ENCODE data around the gene DYRK2. TPM values are rescaled to one million over a fixed set of nuclear protein-coding genes. Genes with fewer than 3 reads are reported as not detected.
A peak's percentile ranks its signal among the peaks of the same experiment; 100 is the strongest.

DYRK2 gene
- total RNA-seq, 3 donors from 2014 or later (not counting 1 experiment from before 2014, with no cell fraction given) = 88.1 to 108 (median 108) TPM

GRCh38 chr12:67665679-67666078, 17.1 kb downstream of the DYRK2 start:
- no peak overlapping the region for H3K4me3 ChIP-seq (ENCODE audit: low read length)
- no peaks in the 10 kb centered on the region for H3K27me3 ChIP-seq (ENCODE audit: control insufficient read depth, insufficient read depth, low read length)
- peaks cover 18% of the 10 kb centered on the region for H3K36me3 ChIP-seq (ENCODE audit: control insufficient read depth, insufficient read depth, low read length)
- intact Hi-C loops (cut with micrococcal nuclease) = loop anchor here (2.0 kb wide), 1 partner anchor 15 kb away; no protein-coding TSS in a partner anchor
- DNase-seq (no peak), ATAC-seq (no peak)
- H3K27ac Mint-ChIP-seq = peak overlapping the region; percentile 86 to 87
- no peaks in the 10 kb centered on the region for H3K9me3 ChIP-seq (ENCODE audit: control insufficient read depth, insufficient read depth, low read length)
- H3K27me3 Mint-ChIP-seq (ENCODE audit: low read depth in 2 of 2) = no peaks in the 10 kb centered on the region
- no peaks in the 10 kb centered on the region for H3K36me3 Mint-ChIP-seq
- WGBS (ENCODE audit: insufficient coverage) = 86% methylated on average over 1 of the region's 1 CpG
- peak overlapping the region; percentile 44 for H3K27ac ChIP-seq (ENCODE audit: low read length)
- no peak for TF ChIP-seq CTCF (IDR thresholded peaks at IDR 0.05)
- H3K4me1 Mint-ChIP-seq = peaks cover 82 to 84% of the 10 kb centered on the region in 2 donors
- peaks cover 28% of the 10 kb centered on the region for H3K4me1 ChIP-seq (ENCODE audit: control insufficient read depth, insufficient read depth, low read length)
- peak overlapping the region; percentile 10 for H3K4me3 Mint-ChIP-seq
- H3K9me3 Mint-ChIP-seq = no peaks in the 10 kb centered on the region

- peak overlapping the region; percentile 29 for H3K4me3 Mint-ChIP-seq
- H3K27me3 Mint-ChIP-seq (ENCODE audit: low read depth in 2 of 2) = no peaks in the 10 kb centered on the region
- Histone ChIP-seq H3K9me3 (ENCODE audit: control insufficient read depth, insufficient read depth, low read length) (no peaks in the 10 kb centered on the region), H3K27me3 (ENCODE audit: control insufficient read depth, insufficient read depth, low read length) (no peaks in the 10 kb centered on the region), H3K4me1 (ENCODE audit: control insufficient read depth, insufficient read depth, low read length) (peaks cover 28% of the 10 kb centered on the region), H3K36me3 (ENCODE audit: control insufficient read depth, insufficient read depth, low read length) (peaks cover 11% of the 10 kb centered on the region), H3K4me3 (ENCODE audit: low read length) (no peak overlapping the region), H3K27ac (ENCODE audit: low read length) (peak overlapping the region; percentile 43)
- peaks cover 75 to 79% of the 10 kb centered on the region in 2 donors for H3K4me1 Mint-ChIP-seq
- intact Hi-C loops (cut with micrococcal nuclease) = loop anchor here (2.0 kb wide), 1 partner anchor 16 kb away; no protein-coding TSS in a partner anchor
- 11% methylated on average over 1 of the region's 1 CpG for WGBS (ENCODE audit: insufficient coverage)
- no peaks in the 10 kb centered on the region for H3K9me3 Mint-ChIP-seq
- no peaks in the 10 kb centered on the region for H3K36me3 Mint-ChIP-seq
- no peak for TF ChIP-seq CTCF (IDR thresholded peaks at IDR 0.05)
- peak overlapping the region; percentile 86 to 87 for H3K27ac Mint-ChIP-seq
- DNase-seq (no peak), ATAC-seq (no peak)
Observed at GRCh38 chr12:67666605-67667004, 18.1 kb downstream of the DYRK2 start.

GRCh38 chr12:67667276-67668073, 18.9 kb downstream of the DYRK2 start:
- peaks cover 8% of the 10 kb centered on the region for H3K36me3 ChIP-seq (ENCODE audit: control insufficient read depth, insufficient read depth, low read length)
- Mint-ChIP-seq H3K36me3 (no peaks in the 10 kb centered on the region), H3K4me3 (peak overlapping the region; percentile 2), H3K9me3 (no peaks in the 10 kb centered on the region), H3K4me1 (peaks cover 70 to 73% of the 10 kb centered on the region in 2 donors), H3K27me3 (ENCODE audit: low read depth in 2 of 2) (no peaks in the 10 kb centered on the region), H3K27ac (peak overlapping the region; percentile 86 to 87)
- TF ChIP-seq CTCF (IDR thresholded peaks at IDR 0.05) = no peak
- peaks cover 28% of the 10 kb centered on the region for H3K4me1 ChIP-seq (ENCODE audit: control insufficient read depth, insufficient read depth, low read length)
- H3K9me3 ChIP-seq (ENCODE audit: control insufficient read depth, insufficient read depth, low read length) = no peaks in the 10 kb centered on the region
- intact Hi-C loops (cut with micrococcal nuclease) = loop anchor here (2.0 kb wide), 1 partner anchor 17 kb away; no protein-coding TSS in a partner anchor
- WGBS (ENCODE audit: insufficient coverage) = 71% methylated on average over 8 of the region's 8 CpGs
- H3K27ac ChIP-seq (ENCODE audit: low read length) = peak overlapping the region; percentile 2
- no peak overlapping the region for H3K4me3 ChIP-seq (ENCODE audit: low read length)
- peak; percentile 52 to 73 (median 68) for ATAC-seq
- no peak for DNase-seq
- no peaks in the 10 kb centered on the region for H3K27me3 ChIP-seq (ENCODE audit: control insufficient read depth, insufficient read depth, low read length)
